ENCODE measurements around the gene TAS2R46. TPM values are rescaled to one million over a fixed set of nuclear protein-coding genes. Genes with fewer than 3 reads are reported as not detected.

TAS2R46 gene
- total and polyA plus RNA-seq, 2 of the 4 experiments (the other 2 are of a cell fraction), result 0.09 to 4.7 TPM

GRCh38 chr12:11092128-11092527 is 30.0 kb upstream of the TAS2R46 start, which contains the start of gene TAS2R43:
TSS of gene TAS2R43 (minus strand) at chr12:11092313. CDS start at chr12:11092229, 84 bp downstream.
- no peak within 1 kb of the TSS for H2BK120ac ChIP-seq (ENCODE audit: low read depth, low read length)
- no peak within 1 kb of the TSS for H2AFZ ChIP-seq (replicated peaks; ENCODE audit: low read length, poor library complexity)
- no TSS peak for BruUV-seq (replicated peaks)
- H3K4me2 ChIP-seq (ENCODE audit: low read depth, low read length), result no peak within 1 kb of the TSS
- H3K4me1 ChIP-seq (ENCODE audit: control insufficient read depth, insufficient read depth, low read length), result no peaks in the 10 kb centered on the region
- no peak within 1 kb of the TSS for H3K14ac ChIP-seq (replicated peaks; ENCODE audit: low read depth, low read length)
- WGBS, 2 experiments (ENCODE audit: extremely low coverage in 2 of 2, insufficient read length in 1 of 2), result no CpG with 5 or more reads among the region's 6 CpGs
- H3K9ac ChIP-seq (ENCODE audit: low read depth, low read length), result no peak within 1 kb of the TSS
- H3K4me3 ChIP-seq (ENCODE audit: insufficient read depth, low read depth, low read length), result no peak within 1 kb of the TSS
- POLR2A ChIA-PET (ENCODE audit: unreplicated experiment), result no interaction called here
- dilution Hi-C loops (cut with HindIII; ENCODE audit: low sequenced_read_pairs, unreplicated experiment) (no loop called here), intact Hi-C loops (cut with micrococcal nuclease) (no loop called here), in situ Hi-C loops (cut with MboI; ENCODE audit: low sequenced_read_pairs) (no loop called here)
- H4K5ac ChIP-seq (ENCODE audit: low read depth, low read length), result no peak within 1 kb of the TSS
- TF ChIP-seq RFX5 (IDR thresholded peaks at IDR 0.05; ENCODE audit: low read depth, low read length), result no peak
- no peak for TF ChIP-seq USF2 (IDR thresholded peaks at IDR 0.05; ENCODE audit: low read depth, low read length)
- TF ChIP-seq CHD1 (IDR thresholded peaks at IDR 0.05; ENCODE audit: low read depth, low read length), result no peak
- TF ChIP-seq RCOR1 (IDR thresholded peaks at IDR 0.05; ENCODE audit: insufficient replicate concordance, low read length), result no peak
- no peak for TF ChIP-seq SMC3 (IDR thresholded peaks at IDR 0.05; ENCODE audit: low read depth, low read length)
- TF ChIP-seq NFE2L2 (IDR thresholded peaks at IDR 0.05; ENCODE audit: low read depth, low read length), result no peak
- TF ChIP-seq FOS (IDR thresholded peaks at IDR 0.05; ENCODE audit: low read depth, low read length), result no peak
- no peak for TF ChIP-seq POLR2A (IDR thresholded peaks at IDR 0.05; ENCODE audit: low read depth, low read length)
- no peak for TF ChIP-seq ELK1 (IDR thresholded peaks at IDR 0.05; ENCODE audit: borderline replicate concordance, low read depth, low read length)
- TF ChIP-seq CEBPB (IDR thresholded peaks at IDR 0.05; ENCODE audit: low read depth, low read length), result no peak
- TF ChIP-seq MAZ (IDR thresholded peaks at IDR 0.05; ENCODE audit: borderline replicate concordance, low read depth, low read length), result no peak
- no peak for TF ChIP-seq MAFK (IDR thresholded peaks at IDR 0.05; ENCODE audit: low read depth, low read length)
- no peak for TF ChIP-seq BHLHE40 (IDR thresholded peaks at IDR 0.05; ENCODE audit: low read depth, low read length)
- no peak for TF ChIP-seq MXI1 (IDR thresholded peaks at IDR 0.05; ENCODE audit: borderline replicate concordance, low read depth, low read length)
- no peak for TF ChIP-seq CTCF (conservative IDR thresholded peaks at IDR 0.05; ENCODE audit: low read depth, low read length)
- no peak within 1 kb of the TSS for H3K56ac ChIP-seq (ENCODE audit: extremely low read depth, insufficient read depth, low read length)
- CTCF ChIA-PET, result no interaction called here
- H3K9me1 ChIP-seq (ENCODE audit: insufficient read depth, low read length), result no peaks in the 10 kb centered on the region
- H2AK5ac ChIP-seq (ENCODE audit: low read depth, low read length), result no peak within 1 kb of the TSS
- no peak within 1 kb of the TSS for H2BK15ac ChIP-seq (ENCODE audit: low read depth, low read length)
- H3K27ac ChIP-seq (ENCODE audit: insufficient read depth, low read length), result no peak within 1 kb of the TSS
- H2BK5ac ChIP-seq (ENCODE audit: low read depth, low read length, poor library complexity, severe bottlenecking), result no peak within 1 kb of the TSS
- H3K23ac ChIP-seq (ENCODE audit: low read depth, low read length), result no peak within 1 kb of the TSS
- no peak within 1 kb of the TSS for H2BK20ac ChIP-seq (ENCODE audit: low read depth, low read length)
- H4K8ac ChIP-seq (ENCODE audit: low read depth in 2 of 2, low read length in 2 of 2), result no peak within 1 kb of the TSS
- no peak within 1 kb of the TSS for H2AK9ac ChIP-seq (replicated peaks; ENCODE audit: low read depth, low read length, poor library complexity)
- H4K91ac ChIP-seq (ENCODE audit: insufficient read depth, low read depth, low read length), result no peak within 1 kb of the TSS
- H3K9me3 ChIP-seq (ENCODE audit: control insufficient read depth, insufficient read depth, low read length), result no peaks in the 10 kb centered on the region
- 0 out of 4 replicates have a peak, but pooled peaks cover 0 to 3% of the 10 kb centered on the region in 2 experiments for H3K79me1 ChIP-seq (ENCODE audit: low read depth in 1 of 2, low read length in 2 of 2)
- no peak within 1 kb of the TSS for H3K18ac ChIP-seq (ENCODE audit: low read depth, low read length)
- H3K27me3 ChIP-seq (ENCODE audit: control insufficient read depth, insufficient read depth, low read length), result no peaks in the 10 kb centered on the region
- H4K20me1 ChIP-seq (ENCODE audit: insufficient read depth, low read length), result no peaks in the 10 kb centered on the region
- ATAC-seq (ENCODE audit: low read depth) (no peak), DNase-seq (no peak)
- H3K36me3 ChIP-seq (ENCODE audit: control insufficient read depth, insufficient read depth, low read length), result no peaks in the 10 kb centered on the region
- no peak within 1 kb of the TSS for H3K4ac ChIP-seq (ENCODE audit: low read depth, low read length)

All from IMR-90 (cell line).